K562 (cell line): ENCODE measurements around the gene FHIT.

ENCODE experiments used
- BMI1 ChIP-seq: fragments of 150-350 bp; IDR thresholded peaks from 2 replicates; pipeline ENCODE4 v1.6.1; 2014; ENCODE audit warnings: low read length
- LARP7 ChIP-seq: fragments of 450-650 bp; IDR thresholded peaks from 2 replicates; pipeline ENCODE4 v1.6.1; 2016
- NFE2 ChIP-seq: IDR thresholded peaks from 2 replicates; pipeline ENCODE4 v1.6.1; 2014; ENCODE audit warnings: antibody characterized with exemption, low read depth
- NFYB ChIP-seq: IDR thresholded peaks from 2 replicates; pipeline ENCODE4 v1.6.1; 2011; ENCODE audit warnings: mild to moderate bottlenecking, moderate library complexity; ENCODE audit not compliant: insufficient read length; ENCODE audit errors: extremely low read depth
- NR2C2 ChIP-seq, 2 experiments: fragments of 200-800 bp in 1 of 2; sonication (Bioruptor generic) in 1 of 2; sonication (generic) in 1 of 2; formaldehyde crosslinking in 1 of 2; IDR thresholded peaks; 2 replicates each; pipeline versions ENCODE4 v1.6.1 to v1.8.0; 2016 to 2022; ENCODE audit warnings: mild to moderate bottlenecking in 1 of 2, missing compliant biosample characterization in 1 of 2, missing genetic modification characterization in 1 of 2, missing genetic modification reagents in 1 of 2
- SMC3 ChIP-seq: conservative IDR thresholded peaks from 2 replicates; pipeline ENCODE4 v1.6.1; 2011; ENCODE audit warnings: low read depth, low read length, improper control_type of control experiment; ENCODE audit not compliant: insufficient read depth
- TF ChIP-seq, protein P1 (sequence below), 3 experiments: IDR thresholded peaks in 2 of 3; conservative IDR thresholded peaks in 1 of 3; 2 replicates each; pipeline ENCODE4 v1.5.1; 2011 to 2012; ENCODE audit warnings: low read length in 3 of 3, mild to moderate bottlenecking in 3 of 3, control low read depth in 2 of 3, improper control_type of control experiment in 1 of 3, inconsistent platforms in 1 of 3, low read depth in 1 of 3, mixed read lengths in 1 of 3, moderate library complexity in 1 of 3; ENCODE audit not compliant: insufficient read depth in 2 of 3

DNA sequence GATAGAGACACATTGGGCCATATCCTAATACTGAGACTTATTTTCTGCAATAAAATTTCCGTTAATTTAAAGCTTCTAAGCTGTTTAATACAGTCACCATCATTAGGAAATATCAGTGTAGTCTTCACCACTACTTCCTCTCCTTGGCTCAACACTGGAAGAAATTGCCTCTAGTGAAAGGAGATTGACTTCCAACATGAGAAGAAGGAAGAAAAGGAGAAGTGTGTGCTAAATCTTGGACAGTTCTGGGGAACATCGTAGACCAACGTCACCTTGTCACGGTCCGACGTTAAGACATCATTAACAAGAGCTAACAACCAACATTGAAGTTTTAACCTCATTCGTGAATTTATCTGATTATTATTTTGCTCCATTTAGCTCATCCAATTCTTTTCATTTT lies 1214.4 kb downstream of the FHIT start:
- TF ChIP-seq, protein P1, sequence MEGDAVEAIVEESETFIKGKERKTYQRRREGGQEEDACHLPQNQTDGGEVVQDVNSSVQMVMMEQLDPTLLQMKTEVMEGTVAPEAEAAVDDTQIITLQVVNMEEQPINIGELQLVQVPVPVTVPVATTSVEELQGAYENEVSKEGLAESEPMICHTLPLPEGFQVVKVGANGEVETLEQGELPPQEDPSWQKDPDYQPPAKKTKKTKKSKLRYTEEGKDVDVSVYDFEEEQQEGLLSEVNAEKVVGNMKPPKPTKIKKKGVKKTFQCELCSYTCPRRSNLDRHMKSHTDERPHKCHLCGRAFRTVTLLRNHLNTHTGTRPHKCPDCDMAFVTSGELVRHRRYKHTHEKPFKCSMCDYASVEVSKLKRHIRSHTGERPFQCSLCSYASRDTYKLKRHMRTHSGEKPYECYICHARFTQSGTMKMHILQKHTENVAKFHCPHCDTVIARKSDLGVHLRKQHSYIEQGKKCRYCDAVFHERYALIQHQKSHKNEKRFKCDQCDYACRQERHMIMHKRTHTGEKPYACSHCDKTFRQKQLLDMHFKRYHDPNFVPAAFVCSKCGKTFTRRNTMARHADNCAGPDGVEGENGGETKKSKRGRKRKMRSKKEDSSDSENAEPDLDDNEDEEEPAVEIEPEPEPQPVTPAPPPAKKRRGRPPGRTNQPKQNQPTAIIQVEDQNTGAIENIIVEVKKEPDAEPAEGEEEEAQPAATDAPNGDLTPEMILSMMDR (IDR thresholded peaks at IDR 0.05 in 2 of 3, conservative IDR thresholded peaks at IDR 0.05 in 1 of 3; ENCODE audit: insufficient read depth in 2 of 3, low read depth in 1 of 3, low read length in 3 of 3), result no peak
- TF ChIP-seq LARP7 (no peak), NFE2 (no peak), NR2C2 (CRISPR knock-in tag; IDR thresholded peaks at IDR 0.05) (no peak), NR2C2 (tag; IDR thresholded peaks at IDR 0.05) (no peak), NFYB (no peak), SMC3 (no peak), BMI1 (no peak)
